HCT116 (cell line): Measurements from ENCODE around the gene SERPINB4.

ENCODE experiments used
- ATF3 ChIP-seq: IDR thresholded peaks from 2 replicates; pipeline ENCODE4 v1.6.1; 2012
- EZH2 ChIP-seq: fragments of 200-600 bp; sonication (generic); IDR thresholded peaks from 2 replicates; pipeline ENCODE4 v1.6.1; 2017; ENCODE audit warnings: antibody characterized with exemption, mixed run types
- EZH2phosphoT487 ChIP-seq: fragments of 200-600 bp; IDR thresholded peaks from 2 replicates; pipeline ENCODE4 v1.6.1; 2018; ENCODE audit warnings: antibody characterized with exemption, borderline replicate concordance
- MAX ChIP-seq: IDR thresholded peaks from 2 replicates; pipeline ENCODE4 v1.6.1; 2012
- POLR2A ChIP-seq: IDR thresholded peaks from 2 replicates; pipeline ENCODE4 v1.7.0; 2011; ENCODE audit warnings: borderline replicate concordance; ENCODE audit not compliant: insufficient read depth, insufficient read length; ENCODE audit errors: extremely low read depth
- POLR2AphosphoS5 ChIP-seq: IDR thresholded peaks from 2 replicates; pipeline ENCODE4 v1.6.1; 2011; ENCODE audit warnings: mild to moderate bottlenecking, low read depth, low read length, moderate library complexity
- ZBTB33 ChIP-seq: IDR thresholded peaks from 2 replicates; pipeline ENCODE4 v1.6.1; 2011; ENCODE audit warnings: mild to moderate bottlenecking, low read length, moderate library complexity; ENCODE audit not compliant: insufficient replicate concordance; ENCODE audit errors: extremely low read depth
- TF ChIP-seq, protein P1 (sequence below), 3 experiments: fragments of 200-600 bp in 1 of 3; sonication (generic) in 1 of 3; IDR thresholded peaks in 2 of 3; conservative IDR thresholded peaks in 1 of 3; 2 replicates each; pipeline ENCODE4 v1.5.1; 2012 to 2017; ENCODE audit warnings: low read depth in 2 of 3, low read length in 2 of 3, antibody characterized with exemption in 1 of 3, borderline replicate concordance in 1 of 3, control low read depth in 1 of 3, mild to moderate bottlenecking in 1 of 3, mixed read lengths in 1 of 3, mixed run types in 1 of 3, moderate library complexity in 1 of 3; ENCODE audit not compliant: insufficient read depth in 1 of 3

GRCh38 chr18:63626431-63626830 lies 17.6 kb downstream of the SERPINB4 start:
- TF ChIP-seq POLR2A: no peak
- no peak for TF ChIP-seq MAX
- TF ChIP-seq, protein P1, sequence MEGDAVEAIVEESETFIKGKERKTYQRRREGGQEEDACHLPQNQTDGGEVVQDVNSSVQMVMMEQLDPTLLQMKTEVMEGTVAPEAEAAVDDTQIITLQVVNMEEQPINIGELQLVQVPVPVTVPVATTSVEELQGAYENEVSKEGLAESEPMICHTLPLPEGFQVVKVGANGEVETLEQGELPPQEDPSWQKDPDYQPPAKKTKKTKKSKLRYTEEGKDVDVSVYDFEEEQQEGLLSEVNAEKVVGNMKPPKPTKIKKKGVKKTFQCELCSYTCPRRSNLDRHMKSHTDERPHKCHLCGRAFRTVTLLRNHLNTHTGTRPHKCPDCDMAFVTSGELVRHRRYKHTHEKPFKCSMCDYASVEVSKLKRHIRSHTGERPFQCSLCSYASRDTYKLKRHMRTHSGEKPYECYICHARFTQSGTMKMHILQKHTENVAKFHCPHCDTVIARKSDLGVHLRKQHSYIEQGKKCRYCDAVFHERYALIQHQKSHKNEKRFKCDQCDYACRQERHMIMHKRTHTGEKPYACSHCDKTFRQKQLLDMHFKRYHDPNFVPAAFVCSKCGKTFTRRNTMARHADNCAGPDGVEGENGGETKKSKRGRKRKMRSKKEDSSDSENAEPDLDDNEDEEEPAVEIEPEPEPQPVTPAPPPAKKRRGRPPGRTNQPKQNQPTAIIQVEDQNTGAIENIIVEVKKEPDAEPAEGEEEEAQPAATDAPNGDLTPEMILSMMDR (IDR thresholded peaks at IDR 0.05 in 2 of 3, conservative IDR thresholded peaks at IDR 0.05 in 1 of 3; ENCODE audit: borderline replicate concordance in 1 of 3, insufficient read depth in 1 of 3, low read depth in 2 of 3, low read length in 2 of 3): no peak
- no peak for TF ChIP-seq EZH2
- TF ChIP-seq EZH2phosphoT487: no peak
- no peak for TF ChIP-seq ZBTB33
- TF ChIP-seq POLR2AphosphoS5: no peak
- no peak for TF ChIP-seq ATF3
